ENCODE measurements around the gene DCUN1D1. TPM values are rescaled to one million over a fixed set of nuclear protein-coding genes. Genes with fewer than 3 reads are reported as not detected.

Gene DCUN1D1
- total RNA-seq, 1 donor from 2014 or later, result 44.2 TPM

DNA sequence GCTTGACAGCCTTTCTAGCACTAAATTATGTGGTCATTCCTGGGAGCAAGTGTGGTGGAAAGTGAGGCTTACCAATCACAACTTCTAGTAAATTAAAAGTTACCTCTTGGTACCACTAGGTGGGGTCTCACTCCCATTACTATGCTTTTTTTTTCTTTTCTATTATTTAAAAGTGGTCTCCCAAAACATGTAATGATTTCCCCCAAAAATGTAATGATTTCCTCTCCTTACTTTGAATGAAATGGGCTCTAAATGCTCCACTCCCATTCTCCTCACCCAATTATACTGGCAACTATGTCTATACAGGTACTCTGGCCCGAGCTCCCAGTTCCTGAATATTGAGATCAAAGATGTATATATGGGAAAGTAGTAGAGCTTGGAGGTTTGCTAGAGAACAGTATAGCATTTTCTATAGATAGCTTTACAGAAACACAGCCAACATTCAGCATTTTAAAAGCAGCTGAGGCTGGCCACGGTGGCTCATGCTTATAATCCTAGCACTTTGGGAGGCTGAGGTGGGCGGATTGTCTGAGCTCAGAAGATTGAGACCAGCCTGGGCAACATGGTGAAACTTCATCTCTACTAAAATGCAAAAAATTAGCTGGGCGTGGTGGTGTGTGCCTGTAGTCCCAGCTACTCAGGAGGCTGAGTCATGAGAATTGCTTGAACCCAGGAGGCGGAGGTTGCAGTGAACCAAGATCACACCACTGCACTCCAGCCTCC, 70.9 kb downstream of the DCUN1D1 start:
- ChIA-PET POLR2A (interaction anchor here (0.6 kb wide), 1 partner anchor 146 kb away, joined by 3 read pairs; no protein-coding TSS in a partner anchor), CTCF (interaction anchor here (0.5 to 1.8 kb wide), 4 partner anchors 10 to 756 kb away, joined by 3 to 6 read pairs (median 4); no protein-coding TSS in a partner anchor)
- no peak for DNase-seq
- ATAC-seq (ENCODE audit: low read depth), result no peak
- Mint-ChIP-seq H3K27ac (no peak overlapping the region), H3K9me3 (no peaks in the 10 kb centered on the region), H3K27me3 (no peaks in the 10 kb centered on the region), H3K4me1 (peaks cover 4% of the 10 kb centered on the region), H3K4me3 (no peak overlapping the region), H3K36me3 (ENCODE audit: low read depth) (peaks cover 63% of the 10 kb centered on the region)
- intact Hi-C loops (cut with micrococcal nuclease), result loop anchor here (1.0 to 10.0 kb wide), 2 partner anchors 195 to 477 kb away; no protein-coding TSS in a partner anchor
- TF ChIP-seq, protein P1, sequence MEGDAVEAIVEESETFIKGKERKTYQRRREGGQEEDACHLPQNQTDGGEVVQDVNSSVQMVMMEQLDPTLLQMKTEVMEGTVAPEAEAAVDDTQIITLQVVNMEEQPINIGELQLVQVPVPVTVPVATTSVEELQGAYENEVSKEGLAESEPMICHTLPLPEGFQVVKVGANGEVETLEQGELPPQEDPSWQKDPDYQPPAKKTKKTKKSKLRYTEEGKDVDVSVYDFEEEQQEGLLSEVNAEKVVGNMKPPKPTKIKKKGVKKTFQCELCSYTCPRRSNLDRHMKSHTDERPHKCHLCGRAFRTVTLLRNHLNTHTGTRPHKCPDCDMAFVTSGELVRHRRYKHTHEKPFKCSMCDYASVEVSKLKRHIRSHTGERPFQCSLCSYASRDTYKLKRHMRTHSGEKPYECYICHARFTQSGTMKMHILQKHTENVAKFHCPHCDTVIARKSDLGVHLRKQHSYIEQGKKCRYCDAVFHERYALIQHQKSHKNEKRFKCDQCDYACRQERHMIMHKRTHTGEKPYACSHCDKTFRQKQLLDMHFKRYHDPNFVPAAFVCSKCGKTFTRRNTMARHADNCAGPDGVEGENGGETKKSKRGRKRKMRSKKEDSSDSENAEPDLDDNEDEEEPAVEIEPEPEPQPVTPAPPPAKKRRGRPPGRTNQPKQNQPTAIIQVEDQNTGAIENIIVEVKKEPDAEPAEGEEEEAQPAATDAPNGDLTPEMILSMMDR (IDR thresholded peaks at IDR 0.05), result no peak

DNA sequence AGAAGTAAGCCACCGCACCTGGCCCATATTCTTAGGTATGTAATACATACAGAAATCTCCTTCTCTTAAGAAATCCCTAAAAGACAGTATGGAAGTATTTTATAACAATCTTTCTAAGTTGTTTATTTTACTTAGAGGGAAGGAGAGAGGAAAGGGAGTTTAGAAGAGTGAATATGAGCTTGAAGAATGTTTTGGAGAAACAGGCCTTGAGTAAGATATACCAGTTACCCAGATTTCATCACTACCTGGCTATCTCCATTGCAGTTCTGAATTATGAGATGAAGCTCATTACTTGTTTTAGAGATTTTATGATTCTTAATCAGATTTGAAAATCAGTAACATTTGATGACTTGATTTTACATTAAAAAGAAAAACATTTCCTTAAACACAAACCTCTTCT, 71.9 kb downstream of the DCUN1D1 start:
- Mint-ChIP-seq H3K27me3 (no peaks in the 10 kb centered on the region), H3K4me3 (no peak overlapping the region), H3K27ac (no peak overlapping the region), H3K9me3 (no peaks in the 10 kb centered on the region), H3K4me1 (peaks cover 2% of the 10 kb centered on the region), H3K36me3 (ENCODE audit: low read depth) (peaks cover 64% of the 10 kb centered on the region)
- no peak for ATAC-seq (ENCODE audit: low read depth)
- no peak for DNase-seq
- TF ChIP-seq, protein P1 (IDR thresholded peaks at IDR 0.05), result no peak
- POLR2A ChIA-PET, result interaction anchor here (0.6 kb wide), 2 partner anchors 46 to 849 kb away, joined by 4 to 5 read pairs; no protein-coding TSS in a partner anchor
- intact Hi-C loops (cut with micrococcal nuclease), result loop anchor here (10.0 kb wide), 1 partner anchor 194 kb away; no protein-coding TSS in a partner anchor
- CTCF ChIA-PET, result no interaction called here

DNA sequence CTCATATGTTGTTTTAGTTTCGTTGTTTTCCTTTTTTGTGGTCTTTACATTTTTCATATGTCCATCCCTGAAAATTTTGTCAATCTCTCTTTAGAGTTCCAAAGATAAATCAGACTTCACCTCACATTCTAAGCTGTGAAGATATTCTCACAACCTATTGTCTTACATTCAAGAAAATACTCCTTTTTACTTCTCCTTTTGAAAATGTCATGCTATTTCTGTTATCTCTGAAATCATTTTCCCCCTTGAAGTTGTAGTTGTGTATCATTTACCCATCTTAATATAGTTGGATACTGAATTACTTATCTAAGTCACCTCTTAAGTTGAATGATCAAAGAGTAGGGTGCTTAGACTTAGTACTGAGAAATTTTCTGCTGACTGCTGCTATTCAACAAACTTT, 74.3 kb downstream of the DCUN1D1 start:
- DNase-seq (no peak), ATAC-seq (ENCODE audit: low read depth) (no peak)
- TF ChIP-seq, protein P1 (IDR thresholded peaks at IDR 0.05), result no peak
- CTCF ChIA-PET, result no interaction called here
- POLR2A ChIA-PET, result no interaction called here
- Mint-ChIP-seq H3K36me3 (ENCODE audit: low read depth) (peaks cover 56% of the 10 kb centered on the region), H3K9me3 (no peaks in the 10 kb centered on the region), H3K27ac (no peak overlapping the region), H3K4me3 (no peak overlapping the region), H3K4me1 (no peaks in the 10 kb centered on the region), H3K27me3 (no peaks in the 10 kb centered on the region)
- intact Hi-C loops (cut with micrococcal nuclease), result loop anchor here (10.0 kb wide), 1 partner anchor 191 kb away; no protein-coding TSS in a partner anchor

DNA sequence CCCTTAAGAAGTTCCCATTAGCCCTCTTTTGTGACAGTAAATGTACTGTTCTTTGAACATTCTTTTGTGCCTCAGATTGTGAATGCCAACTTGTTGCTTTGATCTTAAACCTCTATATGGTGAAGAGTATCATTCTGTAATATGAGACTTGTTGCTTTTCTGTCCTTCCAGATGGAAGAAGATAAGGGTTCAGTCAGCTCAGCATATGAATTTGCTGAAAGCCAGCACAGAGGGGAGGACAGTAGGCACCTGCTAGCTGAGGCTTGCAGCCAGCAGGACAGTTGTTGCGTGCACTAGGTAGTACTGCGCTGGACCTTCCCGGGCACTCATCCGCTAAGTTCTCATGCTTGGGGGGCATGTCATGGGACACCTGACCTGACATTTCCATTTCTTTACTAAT, 74.7 kb downstream of the DCUN1D1 start:
- DNase-seq, result no peak
- no peaks in the 10 kb centered on the region for H3K9me3 Mint-ChIP-seq
- no peaks in the 10 kb centered on the region for H3K4me1 Mint-ChIP-seq
- H3K36me3 Mint-ChIP-seq (ENCODE audit: low read depth), result peaks cover 54% of the 10 kb centered on the region
- CTCF ChIA-PET, result no interaction called here
- intact Hi-C loops (cut with micrococcal nuclease), result loop anchor here (10.0 kb wide), 1 partner anchor 191 kb away; no protein-coding TSS in a partner anchor
- H3K4me3 Mint-ChIP-seq, result no peak overlapping the region
- POLR2A ChIA-PET, result no interaction called here
- ATAC-seq (ENCODE audit: low read depth), result no peak
- TF ChIP-seq, protein P1 (IDR thresholded peaks at IDR 0.05), result no peak
- no peaks in the 10 kb centered on the region for H3K27me3 Mint-ChIP-seq
- H3K27ac Mint-ChIP-seq, result no peak overlapping the region

DNA sequence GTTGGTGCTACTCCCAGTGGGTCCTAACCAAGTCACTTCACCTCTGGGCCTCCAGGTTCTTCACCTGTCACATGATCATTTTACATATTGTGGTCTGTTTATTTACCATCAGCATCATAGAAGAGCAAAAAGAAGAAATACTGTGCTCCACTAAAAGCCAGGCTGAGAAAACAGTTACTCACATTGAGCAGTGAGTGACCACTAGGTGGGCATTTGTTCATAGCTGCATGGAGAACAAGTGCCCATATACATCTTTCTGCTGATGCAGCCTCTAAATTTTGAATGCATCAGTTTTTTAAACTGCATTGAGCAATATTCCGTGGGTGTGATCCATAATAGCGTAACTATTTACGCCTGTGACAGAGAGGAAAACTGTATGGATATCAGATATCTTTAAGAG, 76.2 kb downstream of the DCUN1D1 start:
- Mint-ChIP-seq H3K4me3 (no peak overlapping the region), H3K27ac (no peak overlapping the region), H3K4me1 (no peaks in the 10 kb centered on the region), H3K27me3 (no peaks in the 10 kb centered on the region), H3K36me3 (ENCODE audit: low read depth) (peaks cover 63% of the 10 kb centered on the region), H3K9me3 (no peaks in the 10 kb centered on the region)
- intact Hi-C loops (cut with micrococcal nuclease), result loop anchor here (10.0 kb wide), 1 partner anchor 189 kb away; no protein-coding TSS in a partner anchor
- CTCF ChIA-PET, result interaction anchor here (0.8 to 1.3 kb wide), 2 partner anchors 9 to 190 kb away, joined by 3 read pairs; no protein-coding TSS in a partner anchor
- ATAC-seq (ENCODE audit: low read depth), result no peak
- TF ChIP-seq, protein P1 (IDR thresholded peaks at IDR 0.05), result no peak
- POLR2A ChIA-PET, result no interaction called here
- no peak for DNase-seq

All from activated B cell treated with CpG ODN at 0.5 μM for 24 hours (primary cell).